AG04449 (cell line): ENCODE results near the gene RAG1.

Experiments
- CTCF ChIA-PET: fragments of 350-600 bp; formaldehyde crosslinking; extraction: SDS; loops from one replicate; lab custom pipeline; 2021; ENCODE audit warnings: antibody characterized with exemption; lab: Yijun Ruan, JAX
- POLR2A ChIA-PET: fragments of 400-600, 350-600 bp; formaldehyde crosslinking; extraction: SDS; loops from one replicate; lab custom pipeline; 2020; ENCODE audit warnings: antibody characterized with exemption, inconsistent platforms; lab: Yijun Ruan, JAX
- DNase-seq: peaks from one replicate; pipeline ENCODE4 v3.0.0-alpha.2; 2010; ENCODE audit warnings: low read depth, low spot score
- H3K4me3 ChIP-seq: 2 replicates; pipeline ENCODE4 v1.5.1; 2011; ENCODE audit warnings: low read depth, mild to moderate bottlenecking, control low read depth, low read length
- CTCF ChIP-seq: IDR thresholded peaks from one replicate; pipeline ENCODE4 v1.5.1; 2011; ENCODE audit warnings: mild to moderate bottlenecking, moderate library complexity, low read length, control low read depth, inconsistent platforms; ENCODE audit not compliant: insufficient read depth; ENCODE audit errors: missing control alignments

The RAG1 gene

GRCh38 chr11:36567694-36568093 lies at the start of gene RAG1:
TSS of gene RAG1 (plus strand) at chr11:36568007. CDS start at chr11:36573305, 5,298 bp downstream.
- POLR2A ChIA-PET, result no interaction called here

GRCh38 chr11:36530840-36531239 lies 37.0 kb upstream of the RAG1 start:
- ChIA-PET POLR2A (no interaction called here), CTCF (interaction anchor here (1.0 kb wide), 1 partner anchor 10 kb away, joined by 3 read pairs; no protein-coding TSS in a partner anchor)
- no peak for TF ChIP-seq CTCF
- no peak overlapping the region for H3K4me3 ChIP-seq
- no peak for DNase-seq

More at GRCh38 chr11:36567694-36568093, at the start of gene RAG1:
- DNase-seq, result no peak
- no peak within 1 kb of the TSS for H3K4me3 ChIP-seq
- no peak for TF ChIP-seq CTCF
- CTCF ChIA-PET, result interaction anchor here (2.0 to 9.0 kb wide), 3 partner anchors 51 to 180 kb away, joined by 7 to 252 read pairs (median 205); no protein-coding TSS in a partner anchor

GRCh38 chr11:36532941-36533601 lies 34.7 kb upstream of the RAG1 start:
- TF ChIP-seq CTCF, result no peak
- no peak overlapping the region for H3K4me3 ChIP-seq
- POLR2A ChIA-PET, result no interaction called here
- CTCF ChIA-PET, result interaction anchor here (0.8 to 1.5 kb wide), 3 partner anchors 24 to 241 kb away, joined by 3 to 5 read pairs (median 3); no protein-coding TSS in a partner anchor
- DNase-seq, result no peak

GRCh38 chr11:36534276-36534840 lies 33.4 kb upstream of the RAG1 start:
- H3K4me3 ChIP-seq, result no peak overlapping the region
- no peak for DNase-seq
- no peak for TF ChIP-seq CTCF
- ChIA-PET CTCF (interaction anchor here (1.2 to 1.5 kb wide), 2 partner anchors 25 to 212 kb away, joined by 3 read pairs; no protein-coding TSS in a partner anchor), POLR2A (no interaction called here)

GRCh38 chr11:36540998-36541397 lies 26.8 kb upstream of the RAG1 start:
- DNase-seq, result no peak
- ChIA-PET POLR2A (no interaction called here), CTCF (interaction anchor here (1.0 to 1.8 kb wide), 6 partner anchors 10 to 62 kb away, joined by 3 to 5 read pairs (median 3); partner anchors contain the start of gene TRAF6)
- peak; percentile 29 for TF ChIP-seq CTCF
- no peak overlapping the region for H3K4me3 ChIP-seq
